ENCODE results near the gene ADAT2.

DNA sequence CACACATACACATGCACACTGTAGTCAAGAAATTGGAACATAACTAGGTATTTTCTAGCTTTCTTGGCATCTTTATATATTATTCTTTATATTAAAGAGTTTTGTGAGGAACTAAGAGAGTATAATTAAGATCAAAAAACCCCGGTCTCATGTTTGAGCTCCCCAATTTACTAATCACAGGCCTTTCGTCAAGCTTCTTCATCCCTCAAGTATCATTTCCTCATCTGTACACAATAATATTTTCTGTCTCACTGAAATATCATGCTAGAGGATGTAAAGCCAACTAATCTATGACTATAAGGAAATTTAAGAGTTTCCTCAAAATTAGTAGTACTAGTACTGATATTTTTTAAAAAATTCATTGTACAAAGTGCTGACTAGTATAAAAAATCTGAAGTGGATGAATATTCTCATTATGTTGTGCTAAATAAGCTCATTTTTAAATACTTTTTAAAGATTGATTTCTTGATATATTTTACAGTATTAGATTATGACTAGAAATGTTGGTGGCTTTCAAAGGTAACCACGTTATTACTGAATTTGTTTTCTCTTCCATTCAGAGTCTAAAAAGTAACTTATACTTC is 28.1 kb upstream of the ADAT2 start:
- no peak for TF ChIP-seq EZH2phosphoT487 (IDR thresholded peaks at IDR 0.05; ENCODE audit: borderline replicate concordance, low read length)
- TF ChIP-seq, protein P1, sequence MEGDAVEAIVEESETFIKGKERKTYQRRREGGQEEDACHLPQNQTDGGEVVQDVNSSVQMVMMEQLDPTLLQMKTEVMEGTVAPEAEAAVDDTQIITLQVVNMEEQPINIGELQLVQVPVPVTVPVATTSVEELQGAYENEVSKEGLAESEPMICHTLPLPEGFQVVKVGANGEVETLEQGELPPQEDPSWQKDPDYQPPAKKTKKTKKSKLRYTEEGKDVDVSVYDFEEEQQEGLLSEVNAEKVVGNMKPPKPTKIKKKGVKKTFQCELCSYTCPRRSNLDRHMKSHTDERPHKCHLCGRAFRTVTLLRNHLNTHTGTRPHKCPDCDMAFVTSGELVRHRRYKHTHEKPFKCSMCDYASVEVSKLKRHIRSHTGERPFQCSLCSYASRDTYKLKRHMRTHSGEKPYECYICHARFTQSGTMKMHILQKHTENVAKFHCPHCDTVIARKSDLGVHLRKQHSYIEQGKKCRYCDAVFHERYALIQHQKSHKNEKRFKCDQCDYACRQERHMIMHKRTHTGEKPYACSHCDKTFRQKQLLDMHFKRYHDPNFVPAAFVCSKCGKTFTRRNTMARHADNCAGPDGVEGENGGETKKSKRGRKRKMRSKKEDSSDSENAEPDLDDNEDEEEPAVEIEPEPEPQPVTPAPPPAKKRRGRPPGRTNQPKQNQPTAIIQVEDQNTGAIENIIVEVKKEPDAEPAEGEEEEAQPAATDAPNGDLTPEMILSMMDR (IDR thresholded peaks at IDR 0.05; ENCODE audit: low read depth, low read length, poor library complexity, severe bottlenecking), result no peak

All from DOHH2 (cell line).